ENCODE measurements around the gene SLC7A10. TPM values are rescaled to one million over a fixed set of nuclear protein-coding genes. Genes with fewer than 3 reads are reported as not detected.

The SLC7A10 gene
- total and polyA plus RNA-seq, 3 donors from 2014 or later: 2.1 to 5.8 (median 3.0) TPM

DNA sequence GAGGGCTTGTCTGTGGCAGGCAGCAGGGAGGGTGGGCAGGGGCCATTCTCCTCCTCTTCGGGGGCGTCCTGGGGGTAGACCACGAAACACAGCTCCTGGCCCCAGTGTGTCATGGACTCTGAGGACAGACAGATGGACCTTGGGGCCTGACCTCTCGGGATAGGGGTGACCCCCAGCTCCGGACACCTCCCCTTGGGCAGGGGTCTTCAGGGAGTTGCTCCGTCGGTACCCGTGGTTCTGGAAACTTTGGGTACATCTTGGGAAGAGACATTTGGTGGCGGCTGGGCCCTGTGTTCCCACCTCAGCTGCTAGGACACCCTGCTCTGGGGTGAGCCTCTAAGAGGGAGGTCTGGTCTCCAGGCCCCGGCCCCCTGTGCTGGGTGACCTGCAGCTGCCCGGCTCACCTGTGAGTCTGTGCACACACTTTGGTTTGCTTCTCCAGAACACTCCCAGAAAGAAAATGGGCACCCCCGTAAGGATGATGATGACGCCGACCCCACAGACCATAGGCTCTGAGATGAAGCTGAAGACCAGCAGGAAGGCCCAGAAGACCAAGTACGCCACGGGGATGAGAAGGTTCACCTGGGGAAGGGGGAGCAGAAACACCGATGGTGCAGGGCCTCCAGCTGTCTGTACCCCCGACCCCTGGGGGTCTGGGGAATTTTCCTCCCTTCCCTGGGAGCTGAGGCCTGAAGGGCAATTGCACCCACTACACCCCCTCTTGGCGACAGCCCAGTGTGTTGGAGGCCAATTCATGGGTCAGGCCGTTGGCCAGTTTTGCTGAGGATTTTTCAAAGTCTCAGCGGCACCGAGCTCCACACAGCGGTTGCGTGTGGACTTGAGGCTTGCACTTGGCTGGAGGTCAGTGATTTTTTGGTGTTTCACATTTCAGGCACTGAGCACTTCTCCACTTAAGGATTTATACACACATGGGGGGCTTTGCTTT is 16.5 kb downstream of the SLC7A10 start:
- peaks cover 2% of the 10 kb centered on the region for H3K4me1 ChIP-seq
- DNase-seq: peak; percentile 42
- intact Hi-C loops (cut with DNase I; ENCODE audit: low total_unique reads): no loop called here
- no peak overlapping the region for H3K27ac ChIP-seq
- no peaks in the 10 kb centered on the region for H3K36me3 ChIP-seq (ENCODE audit: low read depth, missing control alignments)
- H3K27me3 ChIP-seq: no peaks in the 10 kb centered on the region
- TF ChIP-seq, protein P1, sequence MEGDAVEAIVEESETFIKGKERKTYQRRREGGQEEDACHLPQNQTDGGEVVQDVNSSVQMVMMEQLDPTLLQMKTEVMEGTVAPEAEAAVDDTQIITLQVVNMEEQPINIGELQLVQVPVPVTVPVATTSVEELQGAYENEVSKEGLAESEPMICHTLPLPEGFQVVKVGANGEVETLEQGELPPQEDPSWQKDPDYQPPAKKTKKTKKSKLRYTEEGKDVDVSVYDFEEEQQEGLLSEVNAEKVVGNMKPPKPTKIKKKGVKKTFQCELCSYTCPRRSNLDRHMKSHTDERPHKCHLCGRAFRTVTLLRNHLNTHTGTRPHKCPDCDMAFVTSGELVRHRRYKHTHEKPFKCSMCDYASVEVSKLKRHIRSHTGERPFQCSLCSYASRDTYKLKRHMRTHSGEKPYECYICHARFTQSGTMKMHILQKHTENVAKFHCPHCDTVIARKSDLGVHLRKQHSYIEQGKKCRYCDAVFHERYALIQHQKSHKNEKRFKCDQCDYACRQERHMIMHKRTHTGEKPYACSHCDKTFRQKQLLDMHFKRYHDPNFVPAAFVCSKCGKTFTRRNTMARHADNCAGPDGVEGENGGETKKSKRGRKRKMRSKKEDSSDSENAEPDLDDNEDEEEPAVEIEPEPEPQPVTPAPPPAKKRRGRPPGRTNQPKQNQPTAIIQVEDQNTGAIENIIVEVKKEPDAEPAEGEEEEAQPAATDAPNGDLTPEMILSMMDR (IDR thresholded peaks at IDR 0.05): peak in 1 of 3 experiments; percentile 12
- no peak for TF ChIP-seq POLR2A (IDR thresholded peaks at IDR 0.05)
- 73 to 77% methylated on average over 13 to 24 of the region's 24 CpGs for WGBS, 2 donors
- H3K4me3 ChIP-seq: no peak overlapping the region
- no peaks in the 10 kb centered on the region for H3K9me3 ChIP-seq

DNA sequence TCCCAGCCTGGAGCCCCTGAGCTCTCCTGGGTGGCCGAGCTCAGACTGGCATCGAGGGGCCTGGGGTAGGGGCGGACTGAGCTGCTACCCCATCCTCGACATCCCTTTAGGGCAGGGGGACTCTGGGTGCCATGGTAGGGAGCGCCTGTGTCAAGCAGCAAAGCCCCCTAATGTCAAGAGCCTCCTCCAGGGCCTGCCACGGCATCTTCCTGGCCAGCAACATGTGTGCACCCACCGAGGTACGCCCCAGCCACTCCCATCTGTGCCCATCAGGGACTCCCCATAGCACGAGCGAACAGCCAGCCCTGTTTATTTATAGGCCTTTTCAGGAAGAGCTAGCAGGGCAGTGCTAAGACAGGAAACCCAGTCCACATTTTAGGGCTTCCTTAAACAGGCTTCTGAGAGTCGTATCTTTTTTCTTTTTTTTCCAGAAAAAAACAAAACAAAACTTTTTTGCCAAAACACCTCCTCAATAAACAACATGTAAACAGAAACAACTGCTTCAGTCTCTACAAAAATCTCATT is 17.2 kb downstream of the SLC7A10 start:
- Histone ChIP-seq H3K4me3 (no peak overlapping the region), H3K4me1 (peaks cover 2% of the 10 kb centered on the region), H3K36me3 (ENCODE audit: low read depth, missing control alignments) (no peaks in the 10 kb centered on the region), H3K27ac (no peak overlapping the region), H3K9me3 (no peaks in the 10 kb centered on the region), H3K27me3 (no peaks in the 10 kb centered on the region)
- intact Hi-C loops (cut with DNase I; ENCODE audit: low total_unique reads): no loop called here
- no peak for DNase-seq
- WGBS, 2 donors: 75 to 77% methylated on average over 8 to 11 of the region's 11 CpGs
- TF ChIP-seq POLR2A (IDR thresholded peaks at IDR 0.05): no peak

DNA sequence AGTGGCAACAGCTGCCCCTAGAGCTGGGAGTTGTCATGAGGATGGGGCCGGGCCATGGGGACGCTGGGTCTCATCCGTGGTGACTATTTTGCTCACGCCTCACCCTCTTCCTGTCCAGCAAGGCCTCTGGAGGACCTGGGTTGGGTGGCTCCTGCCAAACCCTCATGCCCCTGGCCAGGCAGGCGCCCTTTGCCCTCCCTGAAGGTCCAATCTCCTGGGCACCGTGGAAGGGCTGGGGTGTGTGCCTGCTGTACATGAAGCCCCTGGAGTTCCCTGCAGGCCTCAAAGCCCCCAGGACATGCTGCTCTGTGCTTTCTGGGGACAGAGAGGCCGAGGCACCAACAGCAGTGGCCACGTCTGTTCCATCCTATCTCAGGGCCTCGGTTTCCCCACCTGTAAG is 17.7 kb downstream of the SLC7A10 start:
- DNase-seq: no peak
- TF ChIP-seq POLR2A (IDR thresholded peaks at IDR 0.05): no peak
- TF ChIP-seq, protein P1 (IDR thresholded peaks at IDR 0.05): no peak
- Histone ChIP-seq H3K9me3 (no peaks in the 10 kb centered on the region), H3K27me3 (no peaks in the 10 kb centered on the region), H3K27ac (no peak overlapping the region), H3K36me3 (ENCODE audit: low read depth, missing control alignments) (no peaks in the 10 kb centered on the region), H3K4me3 (no peak overlapping the region), H3K4me1 (peaks cover 2% of the 10 kb centered on the region)
- intact Hi-C loops (cut with DNase I; ENCODE audit: low total_unique reads): no loop called here
- WGBS, 2 donors: 88 to 89% methylated on average over 3 to 9 of the region's 9 CpGs

DNA sequence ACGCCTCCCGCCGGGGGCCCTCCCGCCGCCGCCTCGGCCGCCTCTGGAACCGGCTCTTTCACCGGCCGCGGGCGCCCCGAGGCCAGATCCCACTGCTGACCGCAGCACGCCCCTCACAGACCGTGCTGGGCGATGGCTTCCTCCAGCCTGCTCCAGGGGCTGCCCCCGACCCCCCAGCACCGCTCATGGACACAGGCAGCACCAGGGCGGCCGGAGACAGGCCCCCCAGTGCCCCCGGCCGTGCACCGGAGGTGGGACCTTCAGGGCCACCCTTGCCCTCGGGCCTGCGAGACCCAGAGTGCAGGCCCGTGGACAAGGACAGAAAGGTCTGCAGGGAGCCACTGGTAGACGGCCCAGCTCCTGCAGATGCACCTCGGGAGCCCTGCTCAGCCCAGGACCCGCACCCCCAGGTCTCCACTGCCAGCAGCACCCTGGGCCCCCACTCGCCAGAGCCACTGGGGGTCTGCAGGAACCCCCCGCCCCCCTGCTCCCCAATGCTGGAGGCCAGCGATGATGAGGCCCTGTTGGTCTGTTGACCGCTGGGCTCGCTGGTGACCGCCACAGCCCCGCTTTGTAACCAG is 18.5 kb downstream of the SLC7A10 start:
- H3K27ac ChIP-seq: no peak overlapping the region

More for the DNA sequence above, 18.5 kb downstream of the SLC7A10 start:
- no peaks in the 10 kb centered on the region for H3K9me3 ChIP-seq
- intact Hi-C loops (cut with DNase I; ENCODE audit: low total_unique reads): no loop called here
- DNase-seq: no peak
- H3K36me3 ChIP-seq (ENCODE audit: low read depth, missing control alignments): no peaks in the 10 kb centered on the region
- H3K27me3 ChIP-seq: no peaks in the 10 kb centered on the region
- TF ChIP-seq POLR2A (IDR thresholded peaks at IDR 0.05): no peak
- TF ChIP-seq, protein P1 (IDR thresholded peaks at IDR 0.05): no peak
- WGBS, 2 donors: 94 to 97% methylated on average over 6 to 37 of the region's 38 CpGs
- peaks cover 2% of the 10 kb centered on the region for H3K4me1 ChIP-seq
- no peak overlapping the region for H3K4me3 ChIP-seq

Measured in testis (tissue), 3 donors.